Measurements from ENCODE around the gene RAD9A.

The RAD9A gene

GRCh38 chr11:67357831-67358670 lies 33.7 kb upstream of the RAD9A start:
- DNase-seq (ENCODE audit: low spot score) = no peak

GRCh38 chr11:67364169-67364568 lies 27.6 kb upstream of the RAD9A start:
- DNase-seq (ENCODE audit: low spot score) = no peak

GRCh38 chr11:67364783-67365722 lies 26.7 kb upstream of the RAD9A start:
- no peak for DNase-seq (ENCODE audit: low spot score)

- DNase-seq (ENCODE audit: low spot score) = no peak
Observed at GRCh38 chr11:67365736-67366444, 25.9 kb upstream of the RAD9A start.

GRCh38 chr11:67366546-67366945 lies 25.2 kb upstream of the RAD9A start:
- no peak for DNase-seq (ENCODE audit: low spot score)

- no peak for DNase-seq (ENCODE audit: low spot score)
Observed at GRCh38 chr11:67366961-67367760, 24.6 kb upstream of the RAD9A start.

- no peak for DNase-seq (ENCODE audit: low spot score)
Observed at GRCh38 chr11:67367761-67368227, 24.0 kb upstream of the RAD9A start.

GRCh38 chr11:67368621-67369020 lies 23.2 kb upstream of the RAD9A start:
- no peak for DNase-seq (ENCODE audit: low spot score)

- DNase-seq (ENCODE audit: low spot score) = no peak
Observed at GRCh38 chr11:67369275-67369674, 22.5 kb upstream of the RAD9A start.

GRCh38 chr11:67369801-67370284 lies 21.9 kb upstream of the RAD9A start:
- no peak for DNase-seq (ENCODE audit: low spot score)

- no peak for DNase-seq (ENCODE audit: low spot score)
Observed at GRCh38 chr11:67370351-67371076, 21.3 kb upstream of the RAD9A start.

GRCh38 chr11:67371189-67371910 lies 20.4 kb upstream of the RAD9A start:
- peak; percentile 71 for DNase-seq (ENCODE audit: low spot score)

- DNase-seq (ENCODE audit: low spot score) = no peak
Observed at GRCh38 chr11:67371911-67372320, 19.9 kb upstream of the RAD9A start.

- DNase-seq (ENCODE audit: low spot score) = peak; percentile 77
Observed at GRCh38 chr11:67372321-67372992, 19.3 kb upstream of the RAD9A start.

- peak; percentile 82 for DNase-seq (ENCODE audit: low spot score)
Observed at GRCh38 chr11:67372993-67373647, 18.7 kb upstream of the RAD9A start, which contains the start of gene CLCF1. Gene CLCF1, minus strand, starts transcription at chr11:67373598. Its CDS starts 59 bp downstream, at chr11:67373539.

GRCh38 chr11:67373648-67374570 lies 17.9 kb upstream of the RAD9A start:
- peak; percentile 79 for DNase-seq (ENCODE audit: low spot score)

GRCh38 chr11:67374571-67375281 lies 17.1 kb upstream of the RAD9A start:
- no peak for DNase-seq (ENCODE audit: low spot score)
